GM21526 (cell line): ENCODE results near the gene GLP1R.

Source experiments
- ATAC-seq: cut with Tn5 transposase; IDR thresholded peaks from one replicate; pipeline ENCODE4 v1.9.1; 2021; ENCODE audit warnings: moderate library complexity; ENCODE audit not compliant: unreplicated experiment, low FRiP score

The GLP1R gene

GRCh38 chr6:39048481-39049399 lies at the start of gene GLP1R:
Gene GLP1R (plus strand): TSS chr6:39048781. CDS start chr6:39048841, 60 bp downstream.
- no peak for ATAC-seq

GRCh38 chr6:39003072-39003471 lies 45.5 kb upstream of the GLP1R start:
- no peak for ATAC-seq

- no peak for ATAC-seq
Observed at GRCh38 chr6:39003492-39003891, 45.1 kb upstream of the GLP1R start.

GRCh38 chr6:39004801-39005200 lies 43.8 kb upstream of the GLP1R start:
- no peak for ATAC-seq

GRCh38 chr6:39005774-39006173 lies 42.8 kb upstream of the GLP1R start:
- no peak for ATAC-seq

GRCh38 chr6:39007575-39007974 lies 41.0 kb upstream of the GLP1R start:
- ATAC-seq = no peak

GRCh38 chr6:39008737-39009136 lies 39.8 kb upstream of the GLP1R start:
- ATAC-seq = no peak

GRCh38 chr6:39009476-39009875 lies 39.1 kb upstream of the GLP1R start:
- no peak for ATAC-seq

GRCh38 chr6:39016839-39017546 lies 31.6 kb upstream of the GLP1R start:
- no peak for ATAC-seq

- ATAC-seq = no peak
Observed at GRCh38 chr6:39017547-39017880, 31.1 kb upstream of the GLP1R start.

- no peak for ATAC-seq
Observed at GRCh38 chr6:39018103-39018502, 30.5 kb upstream of the GLP1R start.

GRCh38 chr6:39020136-39020535 lies 28.4 kb upstream of the GLP1R start:
- ATAC-seq = no peak

- ATAC-seq = no peak
Observed at GRCh38 chr6:39021041-39021440, 27.5 kb upstream of the GLP1R start.

GRCh38 chr6:39021779-39022178 lies 26.8 kb upstream of the GLP1R start:
- ATAC-seq = no peak

- ATAC-seq = no peak
Observed at GRCh38 chr6:39026175-39026574, 22.4 kb upstream of the GLP1R start.

- no peak for ATAC-seq
Observed at GRCh38 chr6:39029156-39030011, 19.2 kb upstream of the GLP1R start.

GRCh38 chr6:39035681-39036080 lies 12.9 kb upstream of the GLP1R start:
- ATAC-seq = no peak

GRCh38 chr6:39037082-39037508 lies 11.5 kb upstream of the GLP1R start:
- no peak for ATAC-seq

- ATAC-seq = no peak
Observed at GRCh38 chr6:39037707-39038106, 10.9 kb upstream of the GLP1R start.

GRCh38 chr6:39040080-39040673 lies 8.4 kb upstream of the GLP1R start:
- no peak for ATAC-seq
